WERI-Rb-1 (cell line): Measurements from ENCODE around the gene HBS1L.

Experiments used
- DNase-seq: peaks from one replicate; pipeline ENCODE4 v3.0.0-alpha.2; 2020
- H3K27ac ChIP-seq: fragments of 250-450 bp; sonication (Bioruptor Pico); 2 replicates; pipeline ENCODE4 v1.5.1; 2020; ENCODE audit warnings: mild to moderate bottlenecking, moderate library complexity
- H3K27me3 ChIP-seq: fragments of 250-450 bp; sonication (Bioruptor Pico); 2 replicates; pipeline ENCODE4 v1.5.1; 2021; ENCODE audit warnings: mild to moderate bottlenecking, low read depth, moderate library complexity; ENCODE audit not compliant: insufficient read depth, severe bottlenecking
- H3K36me3 ChIP-seq: fragments of 250-450 bp; sonication (Bioruptor Pico); 2 replicates; pipeline ENCODE4 v1.5.1; 2020; ENCODE audit warnings: mild to moderate bottlenecking, moderate library complexity
- H3K4me3 ChIP-seq: 2 replicates; pipeline ENCODE4 v1.5.1; 2011; ENCODE audit warnings: low read depth, mild to moderate bottlenecking, control low read depth, low read length
- H3K9me3 ChIP-seq: fragments of 250-450 bp; sonication (Bioruptor Pico); 2 replicates; pipeline ENCODE4 v1.5.1; 2021; ENCODE audit warnings: mild to moderate bottlenecking, moderate library complexity; ENCODE audit not compliant: severe bottlenecking
- CTCF ChIP-seq: IDR thresholded peaks from 2 replicates; pipeline ENCODE4 v1.5.1; 2011; ENCODE audit warnings: low read depth, mild to moderate bottlenecking, control low read depth, inconsistent platforms, low read length

The HBS1L gene

GRCh38 chr6:135036731-135037420 lies 17.7 kb downstream of the HBS1L start:
- TF ChIP-seq CTCF, result no peak
- H3K27me3 ChIP-seq, result no peaks in the 10 kb centered on the region
- H3K36me3 ChIP-seq, result peaks cover 40% of the 10 kb centered on the region
- DNase-seq, result no peak
- H3K9me3 ChIP-seq, result no peaks in the 10 kb centered on the region
- no peak overlapping the region for H3K4me3 ChIP-seq
- no peak overlapping the region for H3K27ac ChIP-seq

- Histone ChIP-seq H3K27me3 (no peaks in the 10 kb centered on the region), H3K4me3 (no peak overlapping the region), H3K27ac (no peak overlapping the region), H3K36me3 (peaks cover 36% of the 10 kb centered on the region), H3K9me3 (no peaks in the 10 kb centered on the region)
- TF ChIP-seq CTCF, result no peak
- DNase-seq, result no peak
These were observed 21.4 kb downstream of the HBS1L start for GRCh38 chr6:135033238-135033637.

- Histone ChIP-seq H3K27ac (no peak overlapping the region), H3K36me3 (peaks cover 25% of the 10 kb centered on the region), H3K4me3 (no peak overlapping the region), H3K27me3 (no peaks in the 10 kb centered on the region), H3K9me3 (no peaks in the 10 kb centered on the region)
- no peak for DNase-seq
- TF ChIP-seq CTCF, result no peak
These were observed 24.0 kb downstream of the HBS1L start for GRCh38 chr6:135030532-135031178.

- peaks cover 25% of the 10 kb centered on the region for H3K36me3 ChIP-seq
These were observed 24.6 kb downstream of the HBS1L start for GRCh38 chr6:135030056-135030473.

DNA sequence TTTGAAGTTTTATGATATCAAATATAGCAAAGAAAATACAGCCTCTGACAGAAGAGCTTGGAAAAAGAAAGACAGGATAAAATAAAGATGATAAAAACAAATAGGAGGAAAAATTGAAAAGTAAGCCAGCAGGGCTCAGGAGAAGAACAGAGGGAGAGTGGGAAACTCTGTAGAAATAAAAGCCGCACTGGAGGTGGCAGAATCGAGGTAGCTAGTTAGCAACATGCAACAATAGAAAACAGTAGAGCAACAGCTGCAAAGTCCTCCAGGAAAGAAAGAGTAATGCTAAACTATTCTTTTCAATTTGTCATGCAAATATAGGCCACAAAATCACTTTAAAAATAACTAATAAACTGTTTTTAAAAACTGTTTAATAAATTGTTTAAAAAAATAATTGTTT lies 28.8 kb downstream of the HBS1L start:
- Histone ChIP-seq H3K36me3 (peaks cover 8% of the 10 kb centered on the region), H3K4me3 (no peak overlapping the region), H3K9me3 (no peaks in the 10 kb centered on the region), H3K27ac (no peak overlapping the region), H3K27me3 (no peaks in the 10 kb centered on the region)
- no peak for DNase-seq
- no peak for TF ChIP-seq CTCF

More at GRCh38 chr6:135030056-135030473, 24.6 kb downstream of the HBS1L start:
- TF ChIP-seq CTCF, result no peak
- Histone ChIP-seq H3K27ac (no peak overlapping the region), H3K9me3 (no peaks in the 10 kb centered on the region), H3K4me3 (no peak overlapping the region), H3K27me3 (no peaks in the 10 kb centered on the region)
- no peak for DNase-seq
